Progenitor cell of endocrine pancreas (in vitro differentiated cells): Measurements from ENCODE around the gene CERS5. TPM values are rescaled to one million over a fixed set of nuclear protein-coding genes. Genes with fewer than 3 reads are reported as not detected.

Experiments used
- DNase-seq: peaks from one replicate; pipeline ENCODE4 v3.0.0; 2021; ENCODE audit warnings: low spot score; ENCODE audit not compliant: unreplicated experiment
- H3K27ac Mint-ChIP-seq: 2 replicates; pipeline ENCODE4 v1.8.0; 2021; ENCODE audit warnings: mild to moderate bottlenecking, moderate library complexity, mixed read lengths
- H3K27me3 Mint-ChIP-seq: 2 replicates; pipeline ENCODE4 v1.8.0; 2021; ENCODE audit warnings: mixed read lengths
- H3K36me3 Mint-ChIP-seq: 2 replicates; pipeline ENCODE4 v1.8.0; 2022; ENCODE audit warnings: mixed read lengths; ENCODE audit not compliant: insufficient read depth
- H3K4me1 Mint-ChIP-seq: 2 replicates; pipeline ENCODE4 v1.8.0; 2021; ENCODE audit warnings: low read depth, mixed read lengths
- H3K4me3 Mint-ChIP-seq: 2 replicates; pipeline ENCODE4 v1.8.0; 2021; ENCODE audit warnings: low read depth, mild to moderate bottlenecking, moderate library complexity, mixed read lengths
- H3K9me3 Mint-ChIP-seq: 2 replicates; pipeline ENCODE4 v1.8.0; 2021; ENCODE audit warnings: low read depth, mixed read lengths
- total RNA-seq: library from RNA; stranded (reverse); gene quantifications from 2 replicates; pipeline ENCODE4 v1.2.1, GENCODE V29; 2021
- TF ChIP-seq, protein P1 (sequence below): fragments of 200-600 bp; sonication (generic); IDR thresholded peaks from one replicate; pipeline ENCODE4 v1.5.0; 2021; ENCODE audit warnings: antibody characterized with exemption, mild to moderate bottlenecking; ENCODE audit not compliant: unreplicated experiment

CERS5 gene
- total RNA-seq, 1 donor from 2014 or later: 69.1 TPM

DNA sequence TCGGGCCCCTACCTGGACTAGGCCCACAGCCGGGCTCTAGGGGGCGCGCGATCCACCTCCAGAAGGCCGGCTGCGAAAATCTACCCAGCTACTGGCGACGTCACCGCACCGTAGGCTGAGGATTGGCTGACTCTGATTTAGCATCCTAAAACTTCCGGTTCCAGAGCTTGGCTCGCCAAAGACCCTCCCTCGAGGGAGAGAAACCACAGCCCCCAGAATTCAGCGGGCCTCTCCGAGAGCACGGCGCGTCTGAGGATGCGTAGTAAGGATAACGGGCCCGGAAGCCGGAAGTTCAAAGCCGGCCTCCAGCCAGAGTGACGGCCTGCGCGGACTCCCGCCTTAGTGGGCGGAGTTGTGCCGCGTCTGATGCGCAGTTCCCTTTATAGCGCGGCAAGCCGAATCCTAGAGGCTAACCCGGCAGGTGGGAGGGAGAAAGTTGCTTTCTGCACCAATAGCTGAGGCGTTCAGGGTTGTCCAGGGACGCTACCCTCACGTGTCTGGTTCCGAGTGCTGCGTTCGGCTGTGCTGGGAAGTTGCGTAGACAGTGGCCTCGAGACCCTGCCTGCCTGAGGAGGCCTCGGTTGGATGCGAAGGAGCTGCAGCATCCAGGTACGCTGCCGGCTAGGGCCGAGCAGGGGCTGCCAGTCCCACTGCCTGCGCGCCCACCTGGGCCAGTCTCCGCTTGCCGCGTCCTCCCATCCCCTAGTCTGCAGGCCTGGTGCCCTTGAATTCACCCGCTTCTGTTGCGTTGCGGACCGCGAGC is 55.3 kb downstream of the CERS5 start, which contains the start of gene COX14:
TSS of gene COX14 (plus strand) at position 544 of the 763 bp plus-strand sequence. CDS start 7,808 bp downstream, outside the sequence.
- Mint-ChIP-seq H3K4me3 (peak within 1 kb of the TSS; percentile 99), H3K9me3 (no peaks in the 10 kb centered on the region), H3K27me3 (no peaks in the 10 kb centered on the region), H3K27ac (peak within 1 kb of the TSS; percentile 95), H3K36me3 (peaks cover 2% of the 10 kb centered on the region), H3K4me1 (peaks cover 16% of the 10 kb centered on the region)
- TF ChIP-seq, protein P1, sequence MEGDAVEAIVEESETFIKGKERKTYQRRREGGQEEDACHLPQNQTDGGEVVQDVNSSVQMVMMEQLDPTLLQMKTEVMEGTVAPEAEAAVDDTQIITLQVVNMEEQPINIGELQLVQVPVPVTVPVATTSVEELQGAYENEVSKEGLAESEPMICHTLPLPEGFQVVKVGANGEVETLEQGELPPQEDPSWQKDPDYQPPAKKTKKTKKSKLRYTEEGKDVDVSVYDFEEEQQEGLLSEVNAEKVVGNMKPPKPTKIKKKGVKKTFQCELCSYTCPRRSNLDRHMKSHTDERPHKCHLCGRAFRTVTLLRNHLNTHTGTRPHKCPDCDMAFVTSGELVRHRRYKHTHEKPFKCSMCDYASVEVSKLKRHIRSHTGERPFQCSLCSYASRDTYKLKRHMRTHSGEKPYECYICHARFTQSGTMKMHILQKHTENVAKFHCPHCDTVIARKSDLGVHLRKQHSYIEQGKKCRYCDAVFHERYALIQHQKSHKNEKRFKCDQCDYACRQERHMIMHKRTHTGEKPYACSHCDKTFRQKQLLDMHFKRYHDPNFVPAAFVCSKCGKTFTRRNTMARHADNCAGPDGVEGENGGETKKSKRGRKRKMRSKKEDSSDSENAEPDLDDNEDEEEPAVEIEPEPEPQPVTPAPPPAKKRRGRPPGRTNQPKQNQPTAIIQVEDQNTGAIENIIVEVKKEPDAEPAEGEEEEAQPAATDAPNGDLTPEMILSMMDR: peak; percentile 94
- DNase-seq: peak; percentile 99

DNA sequence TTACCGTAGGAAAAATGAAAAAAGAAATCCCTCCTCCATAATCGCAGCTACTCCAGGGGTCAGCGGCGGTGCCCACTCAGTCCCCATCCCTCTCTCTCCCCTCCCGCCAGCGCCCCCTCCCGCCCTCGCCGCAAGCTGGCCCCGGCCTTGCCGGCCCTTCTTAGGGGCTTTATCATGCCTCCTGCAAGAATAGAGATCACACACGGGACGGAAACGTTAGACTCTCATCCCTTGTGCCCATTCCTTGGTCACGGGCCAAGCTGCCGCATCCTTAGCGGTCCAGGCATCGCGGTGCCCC is 55.8 kb downstream of the CERS5 start:
- H3K4me1 Mint-ChIP-seq: peaks cover 16% of the 10 kb centered on the region
- no peaks in the 10 kb centered on the region for H3K9me3 Mint-ChIP-seq
- TF ChIP-seq, protein P1: no peak
- no peak overlapping the region for H3K27ac Mint-ChIP-seq
- H3K36me3 Mint-ChIP-seq: peaks cover 2% of the 10 kb centered on the region
- no peaks in the 10 kb centered on the region for H3K27me3 Mint-ChIP-seq
- peak overlapping the region; percentile 99 for H3K4me3 Mint-ChIP-seq
- DNase-seq: no peak

DNA sequence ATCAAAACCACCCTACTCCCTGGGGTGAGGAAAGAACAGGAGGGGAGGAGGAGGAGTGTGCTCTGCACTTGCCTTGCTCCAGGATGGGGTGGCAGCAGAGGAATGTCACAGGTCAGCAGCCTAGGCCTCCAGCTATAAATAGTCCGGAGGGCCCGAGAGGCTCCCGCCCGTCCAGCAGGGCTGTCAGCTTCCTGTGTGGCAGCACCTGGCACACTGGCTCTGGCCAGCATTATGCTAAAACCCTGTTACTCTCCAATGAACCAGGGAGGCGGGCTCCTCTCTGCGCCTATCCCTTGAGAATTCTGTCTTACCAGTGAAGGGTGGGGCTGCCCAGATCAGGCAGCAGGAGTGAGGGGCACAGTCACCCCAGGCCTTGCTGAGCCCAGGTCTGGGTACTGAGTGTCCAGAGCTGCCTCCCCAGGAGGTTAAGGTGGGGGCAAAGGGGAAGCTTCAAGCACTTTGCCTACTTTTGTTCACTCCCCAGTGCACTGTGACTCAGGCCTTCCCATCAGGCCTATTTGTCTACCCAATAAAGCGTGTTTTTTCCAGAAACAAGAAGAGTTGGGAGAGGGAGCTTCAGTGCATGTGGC is 56.3 kb downstream of the CERS5 start:
- TF ChIP-seq, protein P1: no peak
- Mint-ChIP-seq H3K27ac (peak overlapping the region; percentile 51), H3K9me3 (no peaks in the 10 kb centered on the region), H3K36me3 (peaks cover 1% of the 10 kb centered on the region), H3K4me1 (peaks cover 16% of the 10 kb centered on the region), H3K27me3 (peaks cover 2% of the 10 kb centered on the region), H3K4me3 (no peak overlapping the region)
- no peak for DNase-seq

DNA sequence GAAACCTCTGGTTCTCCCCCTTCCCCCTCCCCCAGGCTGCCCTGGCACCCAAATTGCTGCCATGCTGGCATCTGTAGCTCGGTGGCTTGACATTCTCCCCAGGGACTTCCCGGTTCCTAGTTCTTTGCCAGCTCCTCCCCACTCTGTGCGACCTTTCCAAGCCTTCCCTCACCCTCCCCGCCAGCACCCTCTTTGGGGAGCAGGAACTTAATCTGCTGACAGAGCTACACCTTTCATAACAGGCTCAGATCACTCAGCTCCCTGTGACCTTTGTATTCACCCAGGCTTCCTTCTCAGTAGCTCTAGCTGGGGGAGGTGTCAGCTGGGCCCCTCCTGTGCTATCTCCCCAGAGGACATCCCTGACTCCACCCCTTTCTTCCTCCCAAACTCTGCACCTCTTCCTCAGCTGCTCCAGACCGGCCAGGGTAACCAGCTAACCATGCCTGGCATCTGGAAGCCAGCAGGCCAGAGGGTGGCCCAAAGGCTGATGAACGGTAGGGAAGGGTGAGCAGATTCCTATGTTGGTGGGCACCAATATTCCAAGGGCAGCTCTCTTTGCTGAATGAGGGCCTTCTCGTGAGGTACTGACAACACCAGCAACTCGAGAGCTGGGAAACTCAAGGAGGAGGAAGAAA is 56.9 kb downstream of the CERS5 start:
- peak overlapping the region; percentile 82 for H3K27ac Mint-ChIP-seq

DNA sequence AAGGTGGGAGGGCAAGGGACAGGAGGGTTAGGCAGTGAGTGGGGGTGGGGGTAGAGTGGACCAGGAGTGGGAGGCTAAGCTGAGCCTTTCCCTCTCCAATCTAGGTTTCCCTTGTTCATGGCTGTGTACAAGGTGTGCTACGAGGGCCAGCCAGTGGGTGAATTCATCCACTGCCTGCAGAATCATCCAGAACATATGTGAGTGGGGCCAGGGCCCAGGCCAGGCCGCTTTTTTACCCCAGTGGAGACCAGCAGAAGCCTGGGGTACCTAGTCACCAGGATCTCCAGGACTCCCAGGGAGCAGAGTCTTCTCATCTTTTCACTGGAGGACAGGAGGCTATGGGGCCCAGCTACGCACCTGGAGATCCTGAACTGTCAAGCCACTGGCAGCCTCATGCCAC is 57.9 kb downstream of the CERS5 start:
- H3K4me1 Mint-ChIP-seq: peaks cover 19% of the 10 kb centered on the region
- no peak overlapping the region for H3K4me3 Mint-ChIP-seq
- TF ChIP-seq, protein P1: no peak

More for the DNA sequence above, 56.9 kb downstream of the CERS5 start:
- no peak for DNase-seq
- Mint-ChIP-seq H3K4me3 (no peak overlapping the region), H3K9me3 (no peaks in the 10 kb centered on the region), H3K36me3 (no peaks in the 10 kb centered on the region), H3K4me1 (peaks cover 16% of the 10 kb centered on the region), H3K27me3 (peaks cover 5% of the 10 kb centered on the region)
- TF ChIP-seq, protein P1: no peak

More for the DNA sequence above, 57.9 kb downstream of the CERS5 start:
- no peak for DNase-seq
- no peaks in the 10 kb centered on the region for H3K36me3 Mint-ChIP-seq
- no peak overlapping the region for H3K27ac Mint-ChIP-seq
- H3K27me3 Mint-ChIP-seq: peaks cover 5% of the 10 kb centered on the region
- no peaks in the 10 kb centered on the region for H3K9me3 Mint-ChIP-seq
